MM.1S (cell line): ENCODE data around the gene SMAD7.

Experiments
- DNase-seq: peaks from one replicate; pipeline ENCODE4 v3.0.0-alpha.2; 2015
- H2AFZ ChIP-seq: fragments of 300-600 bp; sonication (generic); 2 replicates; pipeline ENCODE4 v1.6.0; 2016; ENCODE audit warnings: antibody characterized with exemption, low read length
- H3F3A ChIP-seq: fragments of 300-600 bp; sonication (generic); 2 replicates; pipeline ENCODE4 v1.6.1; 2016; ENCODE audit warnings: mild to moderate bottlenecking, antibody characterized with exemption, low read length, moderate library complexity, mixed read lengths; ENCODE audit not compliant: insufficient read depth
- H3K27ac ChIP-seq: fragments of 300-600 bp; sonication (generic); 2 replicates; pipeline ENCODE4 v1.5.1; 2016; ENCODE audit warnings: mild to moderate bottlenecking, low read length
- H3K27me3 ChIP-seq: fragments of 300-600 bp; sonication (generic); replicated peaks from 2 replicates; pipeline ENCODE4 v1.6.0; 2016; ENCODE audit warnings: low read length; ENCODE audit not compliant: insufficient read depth
- H3K36me3 ChIP-seq: fragments of 300-600 bp; sonication (generic); replicated peaks from 2 replicates; pipeline ENCODE4 v1.6.1; 2016; ENCODE audit warnings: mild to moderate bottlenecking, low read length, mixed read lengths; ENCODE audit not compliant: insufficient read depth
- H3K4me1 ChIP-seq: fragments of 300-600 bp; sonication (generic); 2 replicates; pipeline ENCODE4 v1.6.1; 2016; ENCODE audit warnings: low read length, mixed read lengths
- H3K4me2 ChIP-seq: fragments of 300-600 bp; sonication (generic); 2 replicates; pipeline ENCODE4 v1.6.0; 2016; ENCODE audit warnings: low read depth, low read length
- H3K4me3 ChIP-seq: fragments of 300-600 bp; sonication (generic); 2 replicates; pipeline ENCODE4 v1.5.1; 2016; ENCODE audit warnings: low read length, mixed read lengths
- H3K79me2 ChIP-seq: fragments of 300-600 bp; sonication (generic); 2 replicates; pipeline ENCODE4 v1.6.1; 2016; ENCODE audit warnings: mixed run types, low read length, mixed read lengths
- H3K9ac ChIP-seq: fragments of 300-600 bp; sonication (generic); 2 replicates; pipeline ENCODE4 v1.6.1; 2016; ENCODE audit warnings: low read length, mixed read lengths
- H3K9me2 ChIP-seq: fragments of 300-600 bp; sonication (generic); replicated peaks from 2 replicates; pipeline ENCODE4 v1.6.1; 2016; ENCODE audit warnings: mild to moderate bottlenecking, low read length, mixed read lengths; ENCODE audit not compliant: insufficient read depth
- H3K9me3 ChIP-seq: fragments of 300-600 bp; sonication (generic); replicated peaks from 2 replicates; pipeline ENCODE4 v1.6.1; 2016; ENCODE audit warnings: mild to moderate bottlenecking, low read length, mixed read lengths; ENCODE audit not compliant: insufficient read depth
- H4K20me1 ChIP-seq: fragments of 300-600 bp; sonication (generic); 2 replicates; pipeline ENCODE4 v1.6.1; 2016; ENCODE audit warnings: mild to moderate bottlenecking, low read length, moderate library complexity, mixed read lengths; ENCODE audit not compliant: insufficient read depth
- CTCF ChIP-seq: fragments of 300-600 bp; sonication (generic); IDR thresholded peaks from 2 replicates; pipeline ENCODE4 v1.5.1; 2016; ENCODE audit warnings: antibody characterized with exemption, low read length, mixed read lengths
- EZH2 ChIP-seq: fragments of 300-600 bp; sonication (generic); optimal IDR thresholded peaks from 2 replicates; pipeline ENCODE3; 2017; ENCODE audit warnings: low read depth, mild to moderate bottlenecking, antibody characterized with exemption, low read length, mixed read lengths
- EZH2phosphoT487 ChIP-seq: fragments of 300-600 bp; sonication (generic); IDR thresholded peaks from 2 replicates; pipeline ENCODE4 v1.6.1; 2018; ENCODE audit warnings: antibody characterized with exemption, low read length

Gene SMAD7

GRCh38 chr18:48979944-48980890 lies 29.5 kb upstream of the SMAD7 start:
- Histone ChIP-seq H4K20me1 (no peaks in the 10 kb centered on the region), H3K9me2 (no peaks in the 10 kb centered on the region), H3K4me1 (no peaks in the 10 kb centered on the region), H3K27me3 (no peaks in the 10 kb centered on the region), H3K9ac (no peak overlapping the region), H2AFZ (no peak overlapping the region), H3K4me3 (no peak overlapping the region), H3K4me2 (no peak overlapping the region), H3K9me3 (no peaks in the 10 kb centered on the region), H3F3A (no peaks in the 10 kb centered on the region), H3K27ac (no peak overlapping the region), H3K36me3 (no peaks in the 10 kb centered on the region), H3K79me2 (no peaks in the 10 kb centered on the region)
- no peak for DNase-seq
- TF ChIP-seq EZH2phosphoT487 (no peak), CTCF (no peak), EZH2 (no peak)

GRCh38 chr18:48977914-48978313 lies 27.1 kb upstream of the SMAD7 start:
- no peak overlapping the region for H3K9ac ChIP-seq
- TF ChIP-seq EZH2 (no peak), CTCF (no peak), EZH2phosphoT487 (no peak)
- no peak overlapping the region for H3K4me2 ChIP-seq
- no peaks in the 10 kb centered on the region for H3K4me1 ChIP-seq
- H3K4me3 ChIP-seq = no peak overlapping the region
- H3K79me2 ChIP-seq = no peaks in the 10 kb centered on the region
- H3K9me3 ChIP-seq = no peaks in the 10 kb centered on the region
- H3F3A ChIP-seq = peaks cover 13% of the 10 kb centered on the region
- H2AFZ ChIP-seq = no peak overlapping the region
- H3K27me3 ChIP-seq = no peaks in the 10 kb centered on the region
- no peak overlapping the region for H3K27ac ChIP-seq
- DNase-seq = no peak
- no peaks in the 10 kb centered on the region for H3K36me3 ChIP-seq
- H4K20me1 ChIP-seq = no peaks in the 10 kb centered on the region
- H3K9me2 ChIP-seq = no peaks in the 10 kb centered on the region

- H3K9ac ChIP-seq = peak overlapping the region; percentile 59; the same call in 1 of the 2 replicates
- TF ChIP-seq EZH2 (no peak), CTCF (no peak), EZH2phosphoT487 (no peak)
- H3K4me2 ChIP-seq = peak overlapping the region; percentile 91
- no peaks in the 10 kb centered on the region for H3K9me2 ChIP-seq
- no peaks in the 10 kb centered on the region for H3K4me1 ChIP-seq
- H3K79me2 ChIP-seq = no peaks in the 10 kb centered on the region
- no peaks in the 10 kb centered on the region for H3K36me3 ChIP-seq
- H3K27me3 ChIP-seq = no peaks in the 10 kb centered on the region
- no peaks in the 10 kb centered on the region for H4K20me1 ChIP-seq
- no peak overlapping the region for H3K27ac ChIP-seq
- no peaks in the 10 kb centered on the region for H3K9me3 ChIP-seq
- H3K4me3 ChIP-seq = peak overlapping the region; percentile 71
- H3F3A ChIP-seq = peaks cover 13% of the 10 kb centered on the region
- DNase-seq = peak; percentile 69
- peak overlapping the region; percentile 86 for H2AFZ ChIP-seq
These were observed 25.3 kb upstream of the SMAD7 start for GRCh38 chr18:48975817-48976649.
